Central memory CD8-positive, alpha-beta T cell (primary cell): ENCODE results near the gene NCOA4.

ENCODE experiments used
- ATAC-seq: fragments of 150-1000 bp; cut with Tn5 transposase; replicated peaks from 2 replicates; pipeline ENCODE4 v1.10.0; 2022; ENCODE audit warnings: mild to moderate bottlenecking, moderate FRiP score, moderate number of reproducible peaks; ENCODE audit not compliant: poor library complexity, severe bottlenecking; ENCODE audit errors: extremely low read depth
- DNase-seq, 2 donors: peaks; one replicate each; pipeline ENCODE4 v3.0.0; 2021; ENCODE audit warnings: low spot score in 2 of 2
- H3K27ac Mint-ChIP-seq: one replicate; pipeline ENCODE4 v1.8.0; 2022; ENCODE audit warnings: low read depth, mild to moderate bottlenecking, moderate library complexity, mixed read lengths
- H3K27me3 Mint-ChIP-seq: one replicate; pipeline ENCODE4 v1.8.0; 2022; ENCODE audit warnings: mixed read lengths
- H3K36me3 Mint-ChIP-seq: one replicate; pipeline ENCODE4 v1.8.0; 2022; ENCODE audit warnings: mild to moderate bottlenecking, moderate library complexity, mixed read lengths; ENCODE audit not compliant: insufficient read depth
- H3K4me1 Mint-ChIP-seq: one replicate; pipeline ENCODE4 v1.8.0; 2022; ENCODE audit warnings: mixed read lengths
- H3K4me3 Mint-ChIP-seq: one replicate; pipeline ENCODE4 v1.8.0; 2022; ENCODE audit warnings: mild to moderate bottlenecking, moderate library complexity, mixed read lengths
- H3K9me3 Mint-ChIP-seq: one replicate; pipeline ENCODE4 v1.8.0; 2022; ENCODE audit warnings: mixed read lengths

NCOA4 gene

DNA sequence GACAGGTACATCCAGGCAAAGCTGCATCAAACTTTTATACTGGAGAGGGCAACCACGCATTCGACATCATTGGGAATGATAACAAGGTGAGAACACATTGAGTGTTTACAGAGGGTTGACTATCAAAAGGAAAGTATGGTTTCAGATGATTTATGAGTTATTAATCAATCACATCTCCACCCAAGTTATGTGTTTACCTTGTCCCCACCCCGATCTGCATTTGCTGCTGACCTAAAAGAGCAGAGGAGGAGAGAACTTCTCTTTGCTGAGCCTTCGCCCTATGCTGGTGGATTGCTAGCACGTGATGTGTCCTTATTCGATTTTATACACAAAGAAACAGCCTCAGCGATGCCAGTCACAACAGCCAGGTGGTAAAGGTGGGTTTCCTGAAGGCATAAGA lies 15.8 kb upstream of the NCOA4 start, which contains the start of gene MSMB:
TSS of gene MSMB (minus strand) at position 9 of the 400 bp plus-strand sequence. CDS start 32 bp downstream, outside the sequence.
- no peak for DNase-seq
- H3K36me3 Mint-ChIP-seq = no peaks in the 10 kb centered on the region
- H3K27ac Mint-ChIP-seq = no peak within 1 kb of the TSS
- H3K4me3 Mint-ChIP-seq = no peak within 1 kb of the TSS
- no peaks in the 10 kb centered on the region for H3K9me3 Mint-ChIP-seq
- H3K27me3 Mint-ChIP-seq = peaks cover 41% of the 10 kb centered on the region
- H3K4me1 Mint-ChIP-seq = no peaks in the 10 kb centered on the region
- ATAC-seq = no peak

DNA sequence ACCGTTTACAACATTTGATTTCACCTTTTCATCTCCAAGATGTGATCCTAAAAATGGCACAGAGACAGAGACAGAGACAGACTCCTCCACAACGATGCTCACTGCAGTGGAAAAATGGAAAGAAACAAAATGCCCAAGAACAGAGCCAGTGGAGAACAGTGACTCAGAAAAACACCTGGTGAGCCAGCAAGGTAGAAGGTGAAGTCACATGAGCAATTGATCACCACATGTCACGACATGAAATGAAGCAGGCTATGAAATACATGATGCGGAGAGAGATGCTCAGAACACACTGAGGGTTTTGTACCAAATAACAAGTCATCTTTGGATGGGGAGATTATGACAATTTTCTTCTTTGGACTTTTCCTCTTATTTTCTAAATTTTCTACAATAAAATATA lies 12.1 kb upstream of the NCOA4 start:
- Mint-ChIP-seq H3K27me3 (peaks cover 33% of the 10 kb centered on the region), H3K4me1 (no peaks in the 10 kb centered on the region), H3K9me3 (no peaks in the 10 kb centered on the region), H3K36me3 (no peaks in the 10 kb centered on the region), H3K27ac (no peak overlapping the region), H3K4me3 (no peak overlapping the region)
- ATAC-seq = no peak
- DNase-seq = no peak

DNA sequence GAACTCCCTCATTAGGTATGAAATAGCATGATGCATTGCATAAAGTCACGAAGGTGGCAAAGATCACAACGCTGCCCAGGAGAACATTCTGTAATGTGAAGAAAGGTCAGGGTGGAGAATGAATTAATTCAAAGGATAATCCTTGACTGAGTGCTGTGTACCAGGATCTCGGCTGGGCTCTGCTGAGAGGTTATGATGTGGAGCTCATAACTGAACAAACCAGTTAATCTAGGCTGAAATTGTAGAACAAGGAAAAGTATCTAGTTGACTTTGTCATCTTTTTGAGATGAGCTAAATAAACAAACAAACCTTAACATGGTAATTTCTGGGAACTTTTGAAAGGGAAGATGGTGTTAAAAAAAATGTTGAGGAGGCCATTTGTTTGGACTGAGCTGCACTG lies 9.6 kb upstream of the NCOA4 start:
- no peak for DNase-seq
- Mint-ChIP-seq H3K27ac (no peak overlapping the region), H3K9me3 (no peaks in the 10 kb centered on the region), H3K4me3 (no peak overlapping the region), H3K36me3 (no peaks in the 10 kb centered on the region), H3K4me1 (no peaks in the 10 kb centered on the region), H3K27me3 (peaks cover 27% of the 10 kb centered on the region)
- ATAC-seq = no peak

- Mint-ChIP-seq H3K9me3 (no peaks in the 10 kb centered on the region), H3K27me3 (peaks cover 12% of the 10 kb centered on the region), H3K4me3 (no peak overlapping the region), H3K4me1 (no peaks in the 10 kb centered on the region), H3K27ac (no peak overlapping the region), H3K36me3 (no peaks in the 10 kb centered on the region)
- DNase-seq (no peak), ATAC-seq (no peak)
Measured at GRCh38 chr10:46037107-46037825, 6.8 kb upstream of the NCOA4 start.

DNA sequence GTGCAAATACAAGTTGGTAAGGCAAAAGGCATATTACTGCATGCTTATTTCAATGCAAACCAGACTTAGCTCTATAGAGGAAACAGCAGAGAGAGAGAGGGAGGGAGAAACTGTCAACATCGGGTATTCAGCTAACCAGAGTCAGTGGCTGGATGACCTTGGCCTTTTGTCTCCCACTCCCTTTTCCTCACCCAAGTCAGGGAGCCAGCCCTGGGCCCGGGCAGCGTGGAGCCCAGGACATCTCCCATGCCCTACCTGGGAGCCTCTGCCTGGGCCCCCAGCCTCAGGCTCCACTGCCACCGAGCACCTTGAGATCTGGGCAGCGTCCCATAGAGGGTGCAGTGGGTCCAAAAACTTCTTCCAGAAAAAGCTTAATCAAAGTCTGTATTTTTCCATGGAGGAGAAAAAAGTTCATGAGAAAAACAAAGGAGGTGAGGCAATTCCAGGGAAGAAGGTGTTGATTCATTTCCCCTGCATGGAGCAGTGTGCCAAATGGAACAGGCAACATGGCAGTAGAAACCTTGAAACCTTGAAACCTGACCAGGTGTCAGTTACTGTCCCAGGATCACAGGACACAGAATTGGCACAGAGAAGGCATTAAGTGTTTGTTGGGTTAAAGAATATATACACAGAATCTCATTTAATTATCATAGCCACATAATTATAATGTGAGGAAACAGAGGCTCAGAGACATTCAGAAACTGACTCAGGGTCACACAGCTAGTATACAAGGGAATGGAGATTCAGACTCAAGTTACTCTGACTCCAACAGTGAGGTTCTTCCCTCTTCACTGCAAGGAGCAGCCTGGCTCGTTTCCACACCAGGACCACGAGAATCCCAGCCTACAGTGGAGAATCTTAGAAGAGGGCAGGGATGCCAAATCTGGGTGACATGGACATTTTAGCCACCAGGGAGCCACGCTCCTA lies 5.8 kb upstream of the NCOA4 start:
- Mint-ChIP-seq H3K4me3 (no peak overlapping the region), H3K4me1 (no peaks in the 10 kb centered on the region), H3K27me3 (peaks cover 9% of the 10 kb centered on the region), H3K9me3 (no peaks in the 10 kb centered on the region), H3K36me3 (peaks cover 3% of the 10 kb centered on the region), H3K27ac (no peak overlapping the region)
- DNase-seq (no peak), ATAC-seq (no peak)

GRCh38 chr10:46033602-46034011 lies 3.2 kb upstream of the NCOA4 start:
- H3K27me3 Mint-ChIP-seq = no peaks in the 10 kb centered on the region
- peaks cover 22% of the 10 kb centered on the region for H3K4me1 Mint-ChIP-seq
- no peak for DNase-seq
- H3K9me3 Mint-ChIP-seq = no peaks in the 10 kb centered on the region
- no peak for ATAC-seq
- H3K4me3 Mint-ChIP-seq = no peak overlapping the region
- peaks cover 11% of the 10 kb centered on the region for H3K36me3 Mint-ChIP-seq
- H3K27ac Mint-ChIP-seq = no peak overlapping the region

GRCh38 chr10:46031648-46032532 lies 1.5 kb upstream of the NCOA4 start:
- Mint-ChIP-seq H3K4me1 (peaks cover 38% of the 10 kb centered on the region), H3K36me3 (peaks cover 11% of the 10 kb centered on the region), H3K27ac (peak overlapping the region; percentile 56)

GRCh38 chr10:46029461-46030030 lies 877 bp downstream of the NCOA4 start:
- Mint-ChIP-seq H3K4me1 (peaks cover 53% of the 10 kb centered on the region), H3K4me3 (peak overlapping the region; percentile 99), H3K36me3 (peaks cover 11% of the 10 kb centered on the region), H3K9me3 (no peaks in the 10 kb centered on the region), H3K27me3 (no peaks in the 10 kb centered on the region), H3K27ac (peak overlapping the region; percentile 97)
- no peak for DNase-seq
- no peak for ATAC-seq

More at GRCh38 chr10:46031648-46032532, 1.5 kb upstream of the NCOA4 start:
- no peak for ATAC-seq
- Mint-ChIP-seq H3K9me3 (no peaks in the 10 kb centered on the region), H3K27me3 (no peaks in the 10 kb centered on the region), H3K4me3 (peak overlapping the region; percentile 99)
- DNase-seq = no peak

DNA sequence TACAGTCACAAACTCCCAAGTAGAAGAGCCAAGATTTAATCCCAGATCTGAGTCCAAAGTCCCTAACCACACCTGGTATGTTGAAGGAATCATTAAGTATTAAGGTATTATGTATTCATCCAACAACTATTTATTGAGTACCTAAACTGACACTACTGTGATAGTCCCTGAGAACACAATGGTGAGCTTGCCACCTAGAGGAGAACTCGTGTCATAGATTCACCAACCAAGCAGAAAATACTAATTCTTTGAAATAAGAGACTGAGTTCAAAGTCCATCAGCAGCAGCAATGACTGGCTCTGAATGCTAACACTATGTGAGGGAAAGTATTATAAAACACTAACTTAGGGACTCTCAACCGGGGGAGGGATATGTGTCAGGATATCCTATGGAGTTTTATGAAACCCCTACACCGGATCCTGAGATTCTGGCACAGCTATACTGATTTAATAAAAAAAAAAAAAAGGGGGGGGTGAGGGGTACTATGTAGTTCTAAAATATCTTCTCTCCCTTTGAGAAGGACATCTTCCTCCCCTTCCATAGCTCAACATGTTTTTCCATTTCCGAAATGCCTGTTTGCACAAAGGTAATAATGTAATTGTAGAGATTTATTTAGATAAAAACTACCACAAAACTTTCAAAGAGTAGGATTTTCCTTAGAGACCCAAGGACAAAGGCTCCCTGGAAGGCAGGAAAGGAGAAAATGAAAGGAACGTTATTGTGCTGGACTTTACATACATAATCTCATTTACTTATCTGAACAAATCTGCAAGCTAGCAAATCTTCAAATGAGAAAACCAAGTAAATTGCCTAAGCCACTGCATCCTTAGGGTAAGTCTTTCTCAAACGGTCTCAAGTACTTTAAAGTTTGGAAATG lies 1.6 kb downstream of the NCOA4 start:
- peaks cover 61% of the 10 kb centered on the region for H3K4me1 Mint-ChIP-seq
- DNase-seq = peak in 1 of 2 donors; percentile 30

DNA sequence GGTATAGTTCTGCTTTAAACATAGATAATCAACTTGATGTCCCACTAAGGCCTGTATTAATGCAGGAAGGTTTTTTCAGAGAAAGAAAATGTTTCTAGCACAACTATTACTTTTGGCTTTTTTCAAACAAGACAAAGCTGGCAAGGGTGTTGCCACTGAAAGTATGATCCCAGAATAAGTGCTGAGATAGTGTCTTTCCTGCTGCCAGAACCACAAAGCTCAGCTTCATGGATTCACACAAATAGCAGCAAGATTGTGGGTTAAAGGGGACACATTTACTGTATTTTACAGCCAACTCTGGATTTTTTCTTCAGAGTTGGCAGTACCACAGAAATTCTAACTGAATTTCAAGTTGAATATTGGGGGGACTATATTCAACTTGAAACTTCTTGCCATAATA lies 4.3 kb downstream of the NCOA4 start:
- H3K36me3 Mint-ChIP-seq = peaks cover 11% of the 10 kb centered on the region
- H3K4me3 Mint-ChIP-seq = no peak overlapping the region
- H3K9me3 Mint-ChIP-seq = no peaks in the 10 kb centered on the region
- ATAC-seq (no peak), DNase-seq (no peak)
- no peak overlapping the region for H3K27ac Mint-ChIP-seq
- H3K27me3 Mint-ChIP-seq = no peaks in the 10 kb centered on the region
- peaks cover 81% of the 10 kb centered on the region for H3K4me1 Mint-ChIP-seq

More for the DNA sequence above, 1.6 kb downstream of the NCOA4 start:
- ATAC-seq = peak; percentile 38
- H3K4me3 Mint-ChIP-seq = peak overlapping the region; percentile 99
- peaks cover 11% of the 10 kb centered on the region for H3K36me3 Mint-ChIP-seq
- H3K27me3 Mint-ChIP-seq = no peaks in the 10 kb centered on the region
- peak overlapping the region; percentile 97 for H3K27ac Mint-ChIP-seq
- H3K9me3 Mint-ChIP-seq = no peaks in the 10 kb centered on the region

- peak overlapping the region; percentile 60 for H3K27ac Mint-ChIP-seq
- no peaks in the 10 kb centered on the region for H3K9me3 Mint-ChIP-seq
- H3K27me3 Mint-ChIP-seq = no peaks in the 10 kb centered on the region
- ATAC-seq = no peak
- H3K36me3 Mint-ChIP-seq = peaks cover 8% of the 10 kb centered on the region
- no peak overlapping the region for H3K4me3 Mint-ChIP-seq
- H3K4me1 Mint-ChIP-seq = peaks cover 81% of the 10 kb centered on the region
- DNase-seq = no peak
Measured at GRCh38 chr10:46025406-46025805, 5.0 kb downstream of the NCOA4 start.
